HG03457 (cell line): ENCODE data around the gene SYT11.
"Not testable (repeated sequence)": the region's sequence is repeated elsewhere in the genome, so short reads cannot be mapped to it uniquely, and the experiment has no call there.

Source experiments
- ATAC-seq: cut with Tn5 transposase; IDR thresholded peaks from one replicate; pipeline ENCODE4 v1.9.1; 2021; ENCODE audit warnings: moderate number of reproducible peaks; ENCODE audit not compliant: unreplicated experiment

Gene SYT11

DNA sequence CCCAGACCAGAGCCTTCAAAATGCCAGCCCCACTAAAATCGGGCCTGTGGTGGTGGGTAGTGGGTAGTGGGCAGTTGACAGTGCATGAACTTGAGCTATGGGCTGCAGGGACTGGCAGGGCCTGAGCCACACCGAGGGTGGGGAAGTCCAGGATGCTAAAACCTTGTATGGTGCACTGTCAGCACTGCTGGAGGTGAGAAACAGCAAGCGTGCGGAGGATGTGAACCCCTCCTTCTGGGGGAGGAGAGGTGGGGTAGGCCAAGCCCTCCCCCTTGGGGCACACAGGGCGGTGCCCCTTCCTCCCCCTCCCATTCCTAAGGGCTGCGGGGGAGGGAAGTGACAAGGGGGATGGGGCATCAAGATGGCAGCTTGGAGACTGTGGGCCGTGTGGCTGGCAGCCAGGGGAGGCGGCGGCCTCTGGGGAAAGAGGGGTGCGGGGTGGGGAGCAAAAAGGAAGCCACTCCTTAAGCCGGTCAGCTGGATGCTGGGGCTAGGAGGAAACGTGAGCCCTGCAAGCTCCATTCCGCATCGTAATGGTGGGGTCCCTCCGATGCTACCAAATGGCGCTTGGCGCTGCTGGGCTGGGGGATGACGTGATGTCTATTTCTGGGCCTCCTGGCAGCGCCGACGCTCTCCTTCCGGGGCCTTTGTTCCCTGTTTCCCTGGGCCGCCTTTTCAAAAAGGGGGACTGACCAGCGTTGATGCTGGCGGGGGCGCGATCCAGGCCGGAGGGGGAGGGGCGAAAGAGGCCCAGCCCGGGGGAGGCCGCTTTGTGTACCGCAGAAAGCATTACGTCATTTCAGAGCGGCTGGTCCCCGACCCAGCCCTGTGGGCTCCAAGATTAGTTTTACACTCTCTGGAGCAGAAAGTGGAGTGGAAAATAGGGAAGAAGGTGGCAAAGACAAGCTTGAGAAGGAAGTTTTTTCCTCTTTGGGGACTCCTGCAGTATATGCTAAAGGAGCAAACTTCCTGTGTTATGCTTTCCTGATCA lies 809 bp downstream of the SYT11 start:
- ATAC-seq = peak; percentile 17

DNA sequence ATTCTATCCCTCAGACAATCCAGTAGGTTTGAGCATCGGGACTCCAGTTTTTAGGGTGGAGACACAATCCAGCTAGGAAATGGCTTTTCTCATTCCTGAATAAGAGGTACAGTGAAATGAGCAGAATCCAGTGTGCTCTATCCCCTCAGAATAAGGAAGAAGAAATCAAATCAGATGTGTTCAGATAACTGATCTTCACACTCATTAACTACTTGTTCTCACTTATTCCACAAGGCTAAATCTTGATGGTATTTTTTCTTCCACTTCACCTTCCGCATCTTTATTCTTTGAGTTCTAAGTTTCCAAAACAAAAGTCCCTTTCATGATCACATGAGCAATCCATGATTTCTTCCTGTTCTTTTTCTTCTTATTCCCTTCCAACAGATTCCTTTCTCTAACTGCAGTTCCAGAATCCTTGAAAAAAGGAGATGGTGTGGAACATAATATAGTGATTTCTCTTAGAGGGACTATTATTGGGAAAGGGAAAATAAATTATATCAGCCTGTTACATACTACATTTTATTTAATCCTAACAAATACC lies 1.7 kb downstream of the SYT11 start:
- no peak for ATAC-seq

DNA sequence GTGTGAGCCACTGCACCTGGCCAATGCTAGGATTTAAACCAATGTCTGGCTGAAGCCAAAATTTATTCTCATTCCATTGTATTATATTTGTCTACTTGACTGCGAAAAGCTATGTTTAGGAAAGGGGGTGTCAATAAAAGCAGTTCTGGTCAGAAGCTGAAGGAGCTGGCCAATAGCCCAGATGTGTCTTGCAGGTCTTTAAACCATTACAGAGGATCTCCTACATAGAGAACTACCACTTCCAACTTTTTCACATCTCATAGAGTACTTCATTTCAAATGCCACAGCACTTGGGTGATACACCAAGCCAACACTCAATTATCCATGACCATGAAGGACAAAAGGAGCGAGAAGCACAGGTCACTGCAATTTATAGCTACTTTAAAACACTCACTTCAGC lies 2.5 kb downstream of the SYT11 start:
- no peak for ATAC-seq

DNA sequence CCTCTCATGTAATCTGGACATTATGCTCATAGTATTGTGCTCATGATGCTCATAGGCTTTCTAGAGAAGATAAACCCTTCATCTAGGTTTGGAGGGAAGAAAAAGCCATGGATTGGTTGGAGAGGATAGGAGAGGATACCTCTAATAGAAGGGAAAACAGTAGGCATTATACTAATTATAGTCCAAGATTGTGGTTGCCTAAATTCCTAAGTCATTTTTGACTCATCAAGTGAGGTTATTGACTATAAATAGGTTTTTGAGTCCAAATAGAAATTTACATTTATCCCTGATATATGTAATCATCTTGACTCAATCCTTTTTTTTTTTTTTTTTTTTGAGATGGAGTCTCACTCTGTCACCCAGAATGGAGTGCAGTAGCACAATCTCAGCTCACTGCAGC lies 5.0 kb downstream of the SYT11 start:
- ATAC-seq = no peak

DNA sequence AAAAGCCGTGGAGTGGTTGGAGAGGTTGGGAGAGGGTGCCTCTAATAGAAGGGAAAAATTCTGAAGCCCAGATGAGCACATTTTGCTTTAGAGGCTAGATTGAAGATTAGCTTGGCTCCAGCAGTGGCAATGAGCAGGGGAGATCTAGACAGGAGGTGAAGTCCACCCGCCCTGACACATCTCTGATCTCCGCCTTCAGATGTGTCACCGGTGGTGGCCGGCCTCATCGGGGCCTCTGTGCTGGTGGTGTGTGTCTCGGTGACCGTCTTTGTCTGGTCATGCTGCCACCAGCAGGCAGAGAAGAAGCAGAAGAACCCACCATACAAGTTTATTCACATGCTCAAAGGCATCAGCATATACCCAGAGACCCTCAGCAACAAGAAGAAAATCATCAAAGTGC lies 8.4 kb downstream of the SYT11 start:
- ATAC-seq = no peak

DNA sequence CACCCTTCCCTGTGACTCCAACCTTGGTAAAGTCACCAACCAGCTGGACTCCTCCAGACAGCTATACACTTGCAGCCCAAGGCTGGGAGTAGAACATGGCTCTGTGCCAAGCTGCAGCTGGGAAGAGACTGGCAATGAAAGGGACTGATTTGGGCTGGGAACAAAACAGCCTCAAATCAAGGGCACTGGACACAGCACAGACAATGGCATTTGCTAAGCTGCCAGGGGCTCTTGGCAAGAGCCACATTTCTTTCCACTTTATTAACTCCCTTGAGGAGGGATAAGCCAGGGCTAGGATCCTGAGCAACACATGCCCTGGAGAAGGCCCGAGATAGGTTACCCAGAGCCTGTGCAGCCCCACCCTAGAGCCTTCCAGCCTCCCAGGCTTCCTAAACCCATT lies 12.0 kb downstream of the SYT11 start:
- no peak for ATAC-seq

DNA sequence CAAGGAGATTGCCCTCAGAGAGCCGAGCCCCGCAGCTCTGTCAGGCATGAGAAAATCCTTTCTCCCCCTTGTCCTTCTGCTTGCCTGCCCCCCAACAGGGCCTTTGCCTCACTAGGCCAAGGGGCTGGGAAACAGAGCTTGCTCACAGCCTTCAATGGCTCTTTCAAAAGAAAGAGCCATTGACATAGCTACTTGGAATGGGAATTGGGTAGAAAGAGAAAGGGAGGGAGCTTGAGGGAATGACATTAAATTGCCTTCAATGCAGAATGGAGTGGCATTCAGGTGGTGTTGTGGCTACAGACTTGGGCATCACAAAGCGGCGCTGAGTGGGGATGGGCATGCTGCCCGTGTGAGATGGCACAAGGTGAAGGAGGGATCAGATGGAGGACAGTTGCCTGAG lies 13.2 kb downstream of the SYT11 start:
- no peak for ATAC-seq

DNA sequence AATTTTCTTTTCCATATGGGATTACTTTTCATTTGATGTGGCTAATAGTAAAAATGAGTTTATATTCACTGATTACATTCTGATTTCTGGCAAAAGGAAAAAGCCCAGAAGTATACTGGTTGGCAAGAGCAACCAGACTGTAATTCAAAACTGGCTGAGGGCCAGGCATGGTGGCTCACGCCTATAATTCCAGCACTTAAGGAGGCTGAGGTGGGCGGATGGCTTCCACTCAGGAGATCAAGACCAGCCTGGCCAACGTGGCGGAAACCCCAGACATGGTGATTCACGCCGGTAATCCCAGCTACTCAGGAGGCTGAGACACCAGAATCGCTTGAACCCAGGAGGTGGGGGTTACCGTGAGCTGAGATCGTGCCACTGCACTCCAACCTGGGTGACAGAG lies 14.5 kb downstream of the SYT11 start:
- no peak for ATAC-seq

DNA sequence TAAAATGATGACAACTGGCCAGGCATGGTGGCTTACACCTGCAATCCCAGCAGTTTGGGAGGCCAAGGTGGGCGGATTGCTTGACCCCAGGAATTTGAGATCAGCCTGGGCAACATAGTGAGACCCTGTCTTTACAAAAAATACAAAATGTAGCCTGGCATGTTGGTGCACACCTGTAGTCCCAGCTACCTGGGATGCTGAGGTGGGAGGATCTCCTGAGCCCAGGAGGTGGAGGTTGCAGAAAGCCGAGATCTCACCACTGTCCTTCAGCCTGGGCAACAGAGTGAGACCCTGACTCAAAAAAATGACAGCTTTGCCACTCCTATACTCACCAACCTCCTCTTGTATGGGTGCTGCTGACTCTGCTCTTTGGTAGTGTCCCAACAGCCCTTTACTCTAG lies 18.6 kb downstream of the SYT11 start:
- no peak for ATAC-seq

DNA sequence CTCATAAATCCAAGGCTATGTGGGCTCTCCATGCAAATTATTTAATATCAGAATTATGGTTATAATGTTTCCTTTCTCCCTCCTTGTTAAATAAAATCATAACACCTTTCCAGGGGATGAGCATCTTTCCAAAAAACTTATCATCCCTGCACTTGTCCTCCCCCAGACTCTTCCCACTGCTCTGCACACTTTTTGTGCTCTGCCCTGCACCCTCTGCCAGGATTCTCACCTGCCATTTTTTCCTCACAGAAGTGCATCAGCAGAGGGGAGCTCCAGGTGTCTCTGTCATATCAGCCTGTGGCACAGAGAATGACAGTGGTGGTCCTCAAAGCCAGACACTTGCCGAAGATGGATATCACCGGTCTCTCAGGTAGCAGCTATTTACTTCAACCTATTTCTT lies 20.9 kb downstream of the SYT11 start:
- ATAC-seq = no peak

DNA sequence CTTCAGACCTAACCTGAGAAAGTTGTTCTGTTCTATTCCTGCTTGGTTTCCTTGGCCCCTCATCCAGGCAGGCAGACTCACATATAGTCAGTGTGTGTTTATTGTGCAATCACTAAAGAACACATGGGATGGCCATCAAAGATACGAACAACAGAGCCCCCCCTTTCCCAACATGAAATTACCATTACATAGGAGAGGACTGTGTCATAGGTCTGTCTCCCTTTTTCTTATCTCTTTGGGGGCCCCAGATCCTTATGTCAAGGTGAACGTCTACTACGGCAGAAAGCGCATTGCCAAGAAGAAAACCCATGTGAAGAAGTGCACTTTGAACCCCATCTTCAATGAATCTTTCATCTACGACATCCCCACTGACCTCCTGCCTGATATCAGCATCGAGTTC lies 21.6 kb downstream of the SYT11 start:
- ATAC-seq = no peak

DNA sequence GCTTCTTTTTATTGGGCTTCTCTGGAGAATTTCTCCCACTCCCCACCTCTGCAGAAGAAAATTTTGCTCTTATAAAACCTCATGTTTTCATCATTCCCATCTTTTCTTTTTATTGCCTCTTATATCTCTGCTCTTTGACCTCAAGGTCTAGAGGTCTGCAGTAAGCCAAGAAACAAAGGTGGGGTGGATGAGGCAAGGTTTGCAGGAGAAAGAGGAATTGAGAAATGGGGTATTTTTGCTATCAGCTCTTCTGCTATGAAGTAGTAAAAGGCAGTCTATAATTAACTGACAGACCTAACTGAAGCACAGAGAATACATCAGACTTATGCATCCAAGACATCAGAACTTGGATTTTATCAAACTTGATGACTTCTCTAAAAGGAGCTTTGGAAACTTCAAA lies 22.9 kb downstream of the SYT11 start:
- ATAC-seq = no peak

DNA sequence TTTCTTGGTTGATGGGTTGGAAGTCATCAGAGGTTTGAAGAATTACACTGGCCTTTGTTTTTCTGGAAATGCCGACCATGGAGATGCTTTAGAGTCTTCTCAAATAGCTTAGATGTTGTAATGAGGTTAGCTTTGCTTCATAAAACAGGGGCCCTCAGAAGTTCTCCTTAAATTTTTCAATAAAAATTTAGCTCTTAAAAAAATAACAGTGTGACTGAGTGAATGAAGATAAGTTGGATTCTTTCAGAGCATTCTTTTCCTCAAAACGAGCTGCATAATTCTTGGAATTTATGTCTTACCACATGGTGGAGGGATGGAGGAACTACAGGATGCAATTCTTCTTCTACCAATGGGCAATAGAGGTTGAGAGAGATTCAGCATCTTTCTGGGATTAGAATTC lies 23.4 kb downstream of the SYT11 start:
- ATAC-seq = no peak

DNA sequence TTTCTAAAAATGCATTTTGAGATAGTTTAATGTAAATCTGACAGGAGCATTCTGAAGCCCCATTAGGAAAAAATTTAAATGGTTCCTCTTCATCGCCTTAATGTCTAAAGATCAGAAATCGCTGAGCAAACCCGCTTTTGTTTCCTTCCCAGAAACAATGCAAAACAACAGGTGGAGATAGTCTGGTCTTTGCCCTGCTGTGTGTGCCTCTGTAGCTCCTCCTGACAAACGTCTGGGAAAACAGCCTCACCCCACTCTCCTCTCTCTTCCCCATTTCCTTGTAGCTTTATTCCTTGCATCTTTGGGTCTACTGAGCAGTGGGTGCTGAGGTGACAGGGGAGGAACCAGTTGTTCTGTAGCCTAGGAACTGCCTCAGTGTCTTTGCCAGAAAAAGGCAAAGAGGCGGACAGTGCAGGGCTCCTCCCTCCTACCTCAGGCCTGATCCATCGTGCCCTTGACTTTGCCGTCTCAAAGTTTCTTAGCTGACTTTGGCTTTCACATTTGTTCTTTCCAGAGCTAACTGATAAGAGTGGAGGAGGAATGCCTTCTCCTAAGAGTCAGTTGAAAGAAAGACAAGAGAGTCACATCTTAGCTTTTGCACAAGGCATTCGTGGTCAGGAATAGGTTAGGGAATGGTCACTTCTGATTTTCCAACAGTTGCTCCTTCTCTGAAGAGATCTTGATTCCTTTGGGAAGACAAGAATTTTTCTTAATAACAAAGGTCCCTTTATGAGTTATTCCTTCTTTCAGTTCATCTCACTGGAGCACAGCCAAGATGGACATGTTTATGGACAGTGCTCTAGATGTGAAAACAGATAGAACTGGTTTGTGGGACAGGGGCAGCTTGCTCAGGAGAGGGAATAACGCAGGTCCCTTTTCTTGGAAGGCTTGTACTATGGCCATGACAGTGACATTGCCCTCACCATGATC lies 24.9 kb downstream of the SYT11 start:
- ATAC-seq = no peak

DNA sequence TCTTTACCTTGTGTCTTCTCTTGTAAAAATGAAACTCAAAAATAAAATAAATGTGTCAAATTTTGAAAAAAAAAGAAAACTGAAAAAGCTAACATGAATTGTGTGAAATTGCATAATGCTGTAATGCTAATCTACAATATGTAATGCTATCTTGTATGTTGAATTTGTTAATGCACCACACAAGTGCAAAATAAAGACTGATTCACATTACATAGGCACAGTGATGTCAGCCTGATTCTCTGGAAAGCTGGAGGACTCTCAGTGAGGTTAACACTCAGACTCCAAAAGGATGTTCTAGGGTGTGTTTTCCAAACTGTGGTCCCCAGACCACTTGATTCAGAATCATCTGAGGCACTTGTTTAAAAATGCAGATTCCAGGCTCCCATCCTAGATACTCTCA lies 25.6 kb downstream of the SYT11 start:
- ATAC-seq = no peak

DNA sequence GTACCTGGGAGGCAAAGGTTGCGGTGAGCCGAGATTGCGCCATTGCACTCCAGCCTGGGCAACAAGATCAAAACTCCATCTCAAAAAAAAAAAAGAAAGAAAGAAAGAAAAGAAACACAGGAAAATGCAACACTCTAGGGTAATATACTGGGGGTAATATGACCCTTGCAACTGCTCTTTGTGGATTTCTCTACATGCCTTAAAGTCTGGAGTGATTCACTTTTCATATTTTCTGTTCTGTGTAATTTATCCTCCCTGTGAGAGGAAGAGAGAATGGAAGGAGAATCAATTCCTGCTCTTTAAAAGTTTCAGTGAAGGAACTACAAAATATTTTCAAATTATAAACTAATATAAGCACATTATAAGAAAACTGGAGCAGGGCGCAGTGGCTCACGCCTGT lies 29.1 kb downstream of the SYT11 start:
- no peak for ATAC-seq

DNA sequence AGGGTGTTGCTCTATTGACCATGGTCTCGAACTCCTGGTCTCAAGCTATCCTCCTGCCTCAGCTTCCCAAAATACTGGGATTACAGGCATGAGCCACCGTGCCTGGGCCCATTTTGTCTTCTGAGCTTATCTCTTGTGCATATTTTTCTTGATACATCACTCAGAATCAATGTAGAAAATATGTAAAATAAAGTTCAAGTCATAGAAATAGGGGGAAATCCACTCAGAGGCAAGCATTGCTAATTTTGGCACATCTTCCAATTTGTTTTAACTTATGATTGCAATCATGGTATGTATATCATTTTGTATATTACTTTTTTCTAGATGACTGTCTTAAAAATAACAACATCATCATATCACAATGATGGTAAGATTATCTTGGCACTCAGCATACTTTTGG lies 30.2 kb downstream of the SYT11 start:
- no peak for ATAC-seq

DNA sequence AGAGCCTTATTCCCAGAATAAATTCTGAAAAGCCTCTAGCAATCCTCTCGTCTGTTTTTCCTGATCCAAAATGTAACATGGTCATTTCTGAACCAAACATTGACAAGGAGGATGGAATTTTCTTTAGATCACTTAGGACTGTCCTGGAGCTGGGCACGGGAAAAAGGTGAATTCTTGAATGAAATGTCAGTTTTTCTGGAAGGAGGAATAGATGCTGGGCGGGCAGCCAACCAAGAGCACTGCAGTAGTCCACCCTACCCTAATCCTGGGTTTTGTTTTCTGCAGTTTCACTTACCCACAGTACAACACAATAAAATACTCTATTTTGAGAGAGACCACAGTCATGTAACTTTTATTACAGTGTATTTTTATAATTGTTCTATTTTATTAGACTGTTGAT lies 30.9 kb downstream of the SYT11 start:
- ATAC-seq = no peak

DNA sequence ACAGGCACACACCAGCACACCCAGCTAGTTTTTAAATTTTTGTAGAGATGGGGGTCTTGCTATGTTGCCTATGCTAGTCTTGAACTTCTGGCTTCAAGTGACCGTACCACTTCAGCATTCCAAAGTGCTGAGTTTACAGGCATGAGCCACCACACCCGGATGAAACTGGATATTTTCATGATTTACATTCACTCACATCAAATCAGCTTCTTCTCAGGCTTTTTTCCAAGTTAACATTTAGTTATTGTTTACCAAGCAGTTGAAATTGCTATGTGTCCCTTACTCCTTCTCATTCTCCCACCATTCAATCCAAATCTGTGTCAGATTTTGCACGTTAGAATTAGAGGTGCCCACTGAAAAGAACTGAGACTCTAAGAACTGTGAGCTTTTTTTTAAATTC lies 33.4 kb downstream of the SYT11 start:
- no peak for ATAC-seq

DNA sequence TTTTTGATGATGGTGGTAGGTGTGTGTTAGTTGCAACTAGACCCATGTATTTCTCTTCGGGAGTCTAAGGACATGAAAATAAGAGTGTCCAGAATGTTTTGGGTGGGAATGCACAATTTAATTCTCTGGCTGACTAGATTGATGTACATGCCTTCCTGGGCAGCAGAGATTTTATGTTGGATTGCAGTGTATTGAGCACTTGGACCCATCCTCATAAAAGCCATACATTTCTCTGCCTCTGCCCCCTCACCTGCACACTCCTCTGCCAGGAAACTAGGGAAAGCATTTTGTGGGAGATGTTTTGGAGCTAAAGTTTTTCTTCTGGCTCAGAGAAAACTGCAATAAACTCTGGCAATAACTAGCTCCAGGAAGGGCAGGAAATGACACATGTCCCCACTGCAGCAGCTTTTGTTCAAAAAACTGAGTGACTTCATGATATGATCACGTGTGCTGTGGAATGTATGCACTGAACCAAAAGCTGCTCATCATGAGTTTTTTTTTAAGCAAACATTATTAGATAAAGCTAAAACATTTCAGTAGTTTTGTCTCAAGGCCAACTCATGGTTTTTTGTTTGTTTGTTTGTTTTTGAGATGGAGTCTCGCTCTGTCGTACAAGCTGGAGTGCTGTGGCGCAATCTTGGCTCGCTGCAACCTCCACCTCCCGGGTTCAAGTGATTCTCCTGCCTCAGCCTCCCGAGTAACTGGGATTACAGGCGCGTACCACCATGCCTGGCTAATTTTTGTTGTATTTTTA lies 34.2 kb downstream of the SYT11 start:
- ATAC-seq = no peak

DNA sequence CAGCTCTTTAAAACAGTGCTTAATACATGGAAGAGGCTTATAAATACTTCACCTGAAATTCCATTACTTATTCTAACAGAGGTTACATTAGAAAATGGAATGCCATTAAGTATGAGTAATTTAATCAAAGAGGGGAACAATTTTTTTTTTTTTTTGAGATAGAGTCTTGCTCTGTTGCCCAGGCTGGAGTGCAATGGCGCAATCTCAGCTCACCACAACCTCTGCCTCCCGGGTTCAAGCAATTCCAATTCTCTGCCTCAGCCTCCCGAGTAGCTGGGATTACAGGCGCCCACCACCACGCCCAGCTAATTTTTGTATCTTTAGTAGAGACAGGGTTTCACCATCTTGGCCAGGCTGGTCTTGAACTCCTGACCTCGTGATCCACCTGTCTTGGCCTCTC lies 36.2 kb downstream of the SYT11 start:
- ATAC-seq = not testable (repeated sequence)
